Stimulated activated CD4-positive, alpha-beta T cell treated with anti-CD3 and anti-CD28 coated beads, Interleukin-15, amount 100 ng/mL, for 24 hours (primary cell): ENCODE measurements around the gene TEX22.
"Not testable (repeated sequence)": the region's sequence is repeated elsewhere in the genome, so short reads cannot be mapped to it uniquely, and the experiment has no call there.

Experiments used
- DNase-seq: peaks from one replicate; pipeline ENCODE4 v3.0.0-alpha.2; 2020

TEX22 gene

GRCh38 chr14:105398044-105398725 is at the start of gene TEX22:
TEX22 (plus strand) TSS chr14:105398538; CDS start chr14:105399341, 803 bp downstream.
- peak; percentile 95 for DNase-seq

- DNase-seq: no peak
Observed at GRCh38 chr14:105348945-105349699, 49.2 kb upstream of the TEX22 start.

GRCh38 chr14:105349992-105350391 is 48.3 kb upstream of the TEX22 start:
- no peak for DNase-seq

GRCh38 chr14:105350450-105351244 is 47.7 kb upstream of the TEX22 start:
- DNase-seq: no peak

GRCh38 chr14:105351410-105351809 is 46.9 kb upstream of the TEX22 start:
- DNase-seq: no peak

GRCh38 chr14:105351920-105352851 is 46.2 kb upstream of the TEX22 start:
- DNase-seq: peak; percentile 91

GRCh38 chr14:105353136-105353535 is 45.2 kb upstream of the TEX22 start:
- no peak for DNase-seq

GRCh38 chr14:105354541-105354940 is 43.8 kb upstream of the TEX22 start:
- DNase-seq: no peak

- no peak for DNase-seq
Observed at GRCh38 chr14:105355049-105355575, 43.2 kb upstream of the TEX22 start.

- no peak for DNase-seq
Observed at GRCh38 chr14:105355850-105356604, 42.3 kb upstream of the TEX22 start.

- DNase-seq: no peak
Observed at GRCh38 chr14:105356927-105357326, 41.4 kb upstream of the TEX22 start.

- no peak for DNase-seq
Observed at GRCh38 chr14:105357626-105358025, 40.7 kb upstream of the TEX22 start.

GRCh38 chr14:105358140-105358846 is 40.0 kb upstream of the TEX22 start:
- no peak for DNase-seq

- no peak for DNase-seq
Observed at GRCh38 chr14:105358943-105359342, 39.4 kb upstream of the TEX22 start.

- DNase-seq: not testable (repeated sequence)
Observed at GRCh38 chr14:105361412-105361811, 36.9 kb upstream of the TEX22 start.

- peak; percentile 52 for DNase-seq
Observed at GRCh38 chr14:105363847-105364708, 34.3 kb upstream of the TEX22 start.

GRCh38 chr14:105365101-105365500 is 33.2 kb upstream of the TEX22 start:
- DNase-seq: no peak

- no peak for DNase-seq
Observed at GRCh38 chr14:105365681-105366080, 32.7 kb upstream of the TEX22 start.

GRCh38 chr14:105366386-105367074 is 31.8 kb upstream of the TEX22 start:
- DNase-seq: no peak
